Mesenchymal stem cell (in vitro differentiated cells and primary cell): ENCODE data around the gene PTPA.

Source experiments
- DNase-seq: peaks from one replicate; pipeline ENCODE4 v3.0.0-alpha.2; 2013
- H2AFZ ChIP-seq: one replicate; pipeline ENCODE4 v1.6.1; 2013; ENCODE audit warnings: low read depth, mild to moderate bottlenecking, control low read depth, inconsistent platforms, low read length, moderate library complexity
- H2AK5ac ChIP-seq: 2 replicates; pipeline ENCODE4 v1.6.1; 2013; ENCODE audit warnings: low read length, moderate library complexity, mild to moderate bottlenecking, inconsistent platforms; ENCODE audit not compliant: severe bottlenecking
- H2BK120ac ChIP-seq: one replicate; pipeline ENCODE4 v1.6.1; 2013; ENCODE audit warnings: low read depth, mild to moderate bottlenecking, inconsistent platforms, low read length, moderate library complexity
- H2BK12ac ChIP-seq, 2 experiments: one replicate each; pipeline ENCODE4 v1.6.1; 2013; ENCODE audit warnings: inconsistent platforms in 2 of 2, low read length in 2 of 2, mild to moderate bottlenecking in 2 of 2, moderate library complexity in 2 of 2, control low read depth in 1 of 2
- H2BK15ac ChIP-seq: one replicate; pipeline ENCODE4 v1.6.1; 2013; ENCODE audit warnings: mild to moderate bottlenecking, low read depth, inconsistent platforms; ENCODE audit not compliant: poor library complexity, severe bottlenecking
- H2BK5ac ChIP-seq: 2 replicates; pipeline ENCODE4 v1.6.1; 2013; ENCODE audit warnings: low read depth, mild to moderate bottlenecking, low read length, control low read depth, inconsistent platforms; ENCODE audit not compliant: poor library complexity, severe bottlenecking
- H3K14ac ChIP-seq, 2 experiments: one replicate each; pipeline ENCODE4 v1.6.1; 2013; ENCODE audit warnings: inconsistent platforms in 2 of 2, low read length in 2 of 2, control low read depth in 1 of 2, mild to moderate bottlenecking in 1 of 2, moderate library complexity in 1 of 2
- H3K18ac ChIP-seq, 2 experiments: one replicate each; pipeline ENCODE4 v1.6.1; 2013; ENCODE audit warnings: inconsistent platforms in 2 of 2, low read length in 2 of 2, control low read depth in 1 of 2, low read depth in 1 of 2, mild to moderate bottlenecking in 1 of 2
- H3K23ac ChIP-seq, 2 experiments: one replicate each; pipeline ENCODE4 v1.6.1; 2013; ENCODE audit warnings: inconsistent platforms in 2 of 2, low read length in 2 of 2, mild to moderate bottlenecking in 2 of 2, moderate library complexity in 2 of 2, control low read depth in 1 of 2
- H3K27ac ChIP-seq: 2 replicates; pipeline ENCODE4 v1.5.1; 2013; ENCODE audit warnings: mild to moderate bottlenecking, moderate library complexity, low read length, control low read depth, inconsistent platforms; ENCODE audit not compliant: poor library complexity, severe bottlenecking
- H3K27me3 ChIP-seq, 2 experiments: 2 replicates each; pipeline versions ENCODE4 v1.6.1 to v1.7.0; 2013; ENCODE audit warnings: low read length in 2 of 2, mild to moderate bottlenecking in 2 of 2, moderate library complexity in 2 of 2, control low read depth in 1 of 2, inconsistent platforms in 1 of 2; ENCODE audit not compliant: control insufficient read depth in 1 of 2, insufficient read depth in 1 of 2
- H3K36me3 ChIP-seq, 2 experiments: 2 replicates each; pipeline versions ENCODE4 v1.6.1 to v1.7.0; 2013; ENCODE audit warnings: low read length in 2 of 2, control low read depth in 1 of 2, inconsistent platforms in 1 of 2, low read depth in 1 of 2, mild to moderate bottlenecking in 1 of 2; ENCODE audit not compliant: insufficient read depth in 2 of 2, control insufficient read depth in 1 of 2
- H3K4ac ChIP-seq, 2 experiments: one replicate each; pipeline ENCODE4 v1.6.1; 2013; ENCODE audit warnings: inconsistent platforms in 2 of 2, low read length in 2 of 2, mild to moderate bottlenecking in 2 of 2, moderate library complexity in 2 of 2, control low read depth in 1 of 2, low read depth in 1 of 2
- H3K4me1 ChIP-seq: 2 replicates; pipeline ENCODE4 v1.6.1; 2013; ENCODE audit warnings: low read depth, low read length, control low read depth; ENCODE audit not compliant: control insufficient read depth, insufficient read depth
- H3K4me2 ChIP-seq: 2 replicates; pipeline ENCODE4 v1.6.1; 2013; ENCODE audit warnings: low read length, mild to moderate bottlenecking, inconsistent platforms; ENCODE audit not compliant: poor library complexity, severe bottlenecking
- H3K4me3 ChIP-seq, 2 experiments: 2 replicates each; pipeline versions ENCODE4 v1.5.1 to v1.7.0; 2013; ENCODE audit warnings: low read length in 2 of 2, mild to moderate bottlenecking in 2 of 2, control low read depth in 1 of 2, low read depth in 1 of 2; ENCODE audit not compliant: insufficient read depth in 1 of 2
- H3K79me1 ChIP-seq: replicated peaks from 2 replicates; pipeline ENCODE4 v1.6.1; 2013; ENCODE audit warnings: mild to moderate bottlenecking, control low read depth, low read length, inconsistent platforms; ENCODE audit not compliant: poor library complexity, severe bottlenecking
- H3K9ac ChIP-seq: 2 replicates; pipeline ENCODE4 v1.7.0; 2013; ENCODE audit warnings: mild to moderate bottlenecking, low read length, moderate library complexity
- H3K9me3 ChIP-seq: 2 replicates; pipeline ENCODE4 v1.7.0; 2013; ENCODE audit warnings: mild to moderate bottlenecking, low read length; ENCODE audit not compliant: control insufficient read depth
- H4K8ac ChIP-seq: one replicate; pipeline ENCODE4 v1.6.1; 2013; ENCODE audit warnings: inconsistent platforms, mild to moderate bottlenecking, low read length, moderate library complexity
- H4K91ac ChIP-seq: one replicate; pipeline ENCODE4 v1.6.1; 2013; ENCODE audit warnings: mild to moderate bottlenecking, low read length, inconsistent platforms
- WGBS: methylation state at CpG from one replicate; pipeline ENCODE4 v1.1.7; 2013; ENCODE audit warnings: mixed read lengths; 5-methylcytosine and 5-hydroxymethylcytosine counted together

Gene PTPA

DNA sequence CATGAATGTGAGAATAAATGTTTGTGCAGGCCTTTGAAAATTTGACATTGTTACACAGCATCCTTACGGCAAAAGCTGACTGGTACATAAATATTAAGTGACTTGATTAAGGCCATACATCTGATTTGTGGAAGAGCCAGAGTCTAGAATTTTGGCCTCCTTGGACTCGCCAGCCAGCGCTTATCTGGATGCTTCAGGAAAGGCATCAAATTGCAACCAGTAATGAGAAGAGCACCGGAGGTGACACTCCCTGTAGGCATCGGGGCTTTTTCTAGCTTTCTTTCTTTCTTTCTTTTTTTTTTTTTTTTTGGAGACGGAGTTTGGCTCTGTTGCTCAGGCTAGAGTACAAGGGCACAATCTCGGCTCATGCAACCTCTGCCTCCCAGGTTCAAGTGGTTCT, 80.0 kb downstream of the PTPA start:
- WGBS: 89% methylated on average over 5 of the region's 7 CpGs
- no peak overlapping the region for H4K8ac ChIP-seq
- no peak overlapping the region for H2BK120ac ChIP-seq
- peaks cover 12% of the 10 kb centered on the region for H3K9me3 ChIP-seq
- no peak overlapping the region for H3K23ac ChIP-seq
- no peak overlapping the region for H2BK5ac ChIP-seq
- H2AK5ac ChIP-seq: no peak overlapping the region
- no peak overlapping the region for H3K4ac ChIP-seq
- H3K9ac ChIP-seq: no peak overlapping the region
- peaks cover 8 to 13% of the 10 kb centered on the region in 2 experiments for H3K27me3 ChIP-seq
- H4K91ac ChIP-seq: no peak overlapping the region
- H3K79me1 ChIP-seq: no peaks in the 10 kb centered on the region
- no peaks in the 10 kb centered on the region for H3K36me3 ChIP-seq
- H3K4me3 ChIP-seq: no peak overlapping the region
- no peak overlapping the region for H3K18ac ChIP-seq
- no peak overlapping the region for H3K27ac ChIP-seq
- no peak overlapping the region for H2BK15ac ChIP-seq
- H3K4me2 ChIP-seq: no peak overlapping the region
- DNase-seq: no peak
- no peaks in the 10 kb centered on the region for H3K4me1 ChIP-seq
- H3K14ac ChIP-seq: no peak overlapping the region
- no peak overlapping the region for H2AFZ ChIP-seq
- no peak overlapping the region for H2BK12ac ChIP-seq

DNA sequence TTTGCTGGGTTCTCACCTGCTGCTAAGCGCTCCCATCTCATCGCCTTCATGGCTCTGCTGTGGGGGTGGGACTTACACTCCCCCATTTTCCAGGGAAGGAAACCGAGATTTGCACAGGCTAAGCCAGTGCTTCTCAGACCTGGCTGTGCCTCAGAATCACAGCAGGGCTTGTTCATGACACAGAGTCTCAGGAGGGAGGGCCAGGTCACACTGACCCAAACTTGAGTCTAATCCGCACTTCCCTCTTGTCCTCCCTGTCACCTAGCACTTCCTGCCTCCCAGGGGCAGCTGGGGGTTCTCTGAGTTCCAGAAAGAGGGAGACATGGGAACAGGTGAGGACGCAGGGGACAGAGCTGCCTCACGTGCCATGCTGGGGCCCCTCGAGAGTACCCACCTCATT, 82.4 kb downstream of the PTPA start:
- Histone ChIP-seq H3K79me1 (no peaks in the 10 kb centered on the region), H4K8ac (no peak overlapping the region), H3K9ac (no peak overlapping the region), H3K36me3 (no peaks in the 10 kb centered on the region), H3K9me3 (peaks cover 5% of the 10 kb centered on the region), H3K18ac (no peak overlapping the region), H3K4me1 (peaks cover 9% of the 10 kb centered on the region), H2BK120ac (no peak overlapping the region), H2AFZ (no peak overlapping the region), H3K4me2 (no peak overlapping the region), H3K23ac (no peak overlapping the region), H3K27ac (no peak overlapping the region), H3K14ac (no peak overlapping the region), H2BK15ac (no peak overlapping the region), H2AK5ac (no peak overlapping the region), H3K4ac (no peak overlapping the region), H3K27me3 (peaks cover 8 to 13% of the 10 kb centered on the region in 2 experiments), H2BK12ac (peak overlapping the region in 1 of 2 experiments; percentile 3), H3K4me3 (no peak overlapping the region), H2BK5ac (no peak overlapping the region), H4K91ac (no peak overlapping the region)
- DNase-seq: no peak
- 82% methylated on average over 6 of the region's 7 CpGs for WGBS

DNA sequence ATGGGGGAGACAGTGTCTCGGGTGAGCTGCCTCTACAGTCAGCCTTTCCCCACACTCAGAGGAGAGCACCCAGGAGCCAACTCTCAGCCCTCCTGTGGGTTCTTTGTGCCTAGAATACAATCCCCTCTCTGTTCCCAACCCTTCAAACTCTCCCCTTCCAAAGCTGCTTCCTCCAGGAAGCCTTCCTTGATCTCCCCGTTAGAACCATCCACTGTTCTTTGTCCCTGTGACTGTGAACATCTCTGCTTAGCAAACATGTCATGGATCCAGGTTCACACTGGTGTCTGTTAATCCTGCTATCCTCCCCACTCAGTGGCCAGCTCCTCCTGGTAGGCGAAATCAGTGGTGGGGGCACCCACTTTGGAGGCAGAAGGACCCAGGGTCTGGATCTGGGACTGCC, 83.0 kb downstream of the PTPA start:
- Histone ChIP-seq H3K4me2 (no peak overlapping the region), H3K27ac (no peak overlapping the region), H2BK120ac (no peak overlapping the region), H3K79me1 (no peaks in the 10 kb centered on the region), H3K23ac (no peak overlapping the region), H4K91ac (no peak overlapping the region), H3K27me3 (peaks cover 8 to 13% of the 10 kb centered on the region in 2 experiments), H2BK5ac (no peak overlapping the region), H3K9me3 (peaks cover 5% of the 10 kb centered on the region), H3K36me3 (no peaks in the 10 kb centered on the region), H3K9ac (no peak overlapping the region), H2AK5ac (no peak overlapping the region), H3K4me1 (peaks cover 15% of the 10 kb centered on the region), H2BK12ac (no peak overlapping the region), H3K18ac (no peak overlapping the region), H2AFZ (no peak overlapping the region), H4K8ac (no peak overlapping the region), H2BK15ac (no peak overlapping the region), H3K4me3 (no peak overlapping the region), H3K4ac (no peak overlapping the region), H3K14ac (no peak overlapping the region)
- DNase-seq: no peak
- WGBS: 62% methylated on average over 3 of the region's 3 CpGs

DNA sequence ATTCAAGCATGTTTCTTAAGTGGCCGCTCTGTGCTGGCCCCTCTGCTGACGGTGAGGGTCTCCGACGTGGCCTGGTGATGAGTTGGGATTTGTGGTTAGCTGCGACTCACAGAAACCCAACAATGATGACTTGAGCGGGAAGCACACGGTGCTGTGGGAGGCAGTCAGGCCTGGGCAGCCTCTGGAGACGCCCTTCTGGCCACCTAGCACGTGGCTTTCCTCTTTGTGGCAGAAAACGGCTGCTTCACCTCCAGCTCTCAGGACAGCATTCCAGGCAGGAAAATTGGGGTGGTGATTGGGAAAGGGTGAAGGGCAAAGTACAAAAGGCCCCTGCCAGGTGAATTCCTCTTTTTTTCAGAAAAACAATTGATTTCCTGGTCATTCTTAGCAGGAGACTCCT, 84.4 kb downstream of the PTPA start:
- Histone ChIP-seq H2AK5ac (no peak overlapping the region), H4K8ac (no peak overlapping the region), H3K9ac (no peak overlapping the region), H2BK120ac (no peak overlapping the region), H3K79me1 (no peaks in the 10 kb centered on the region), H3K18ac (no peak overlapping the region), H2BK15ac (no peak overlapping the region), H3K27me3 (peaks cover 8 to 13% of the 10 kb centered on the region in 2 experiments), H3K4me3 (no peak overlapping the region), H2AFZ (no peak overlapping the region), H2BK12ac (no peak overlapping the region), H2BK5ac (no peak overlapping the region), H3K4ac (no peak overlapping the region), H3K36me3 (no peaks in the 10 kb centered on the region), H4K91ac (no peak overlapping the region), H3K4me2 (no peak overlapping the region), H3K9me3 (peaks cover 7% of the 10 kb centered on the region), H3K4me1 (peaks cover 15% of the 10 kb centered on the region), H3K27ac (no peak overlapping the region), H3K14ac (no peak overlapping the region), H3K23ac (no peak overlapping the region)
- WGBS: 78% methylated on average over 10 of the region's 10 CpGs
- no peak for DNase-seq
